ENCODE data around the gene CYBA.

CYBA gene

DNA sequence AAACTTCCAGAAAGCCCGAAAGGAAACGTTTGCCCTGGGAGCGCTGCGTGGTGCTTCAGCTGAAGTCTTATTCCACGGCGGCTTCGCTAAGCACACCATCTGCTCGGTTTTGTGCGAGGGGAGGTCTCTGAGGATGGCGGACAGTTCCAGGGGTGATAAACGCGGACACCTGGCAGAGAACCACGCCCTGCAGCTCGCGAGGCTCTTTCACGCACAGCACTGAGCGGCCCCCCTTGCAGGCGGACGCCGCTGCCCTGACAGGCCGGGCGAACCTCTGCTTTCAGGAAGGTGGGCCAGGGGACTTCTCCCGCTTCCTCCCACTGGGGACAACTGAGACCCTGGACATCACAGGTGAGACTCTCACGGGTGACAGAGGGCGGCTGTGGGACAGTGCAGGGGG is 8.3 kb upstream of the CYBA start:
- no peak for DNase-seq

- DNase-seq, result no peak
Measured at GRCh38 chr16:88658714-88659113, 7.9 kb upstream of the CYBA start.

DNA sequence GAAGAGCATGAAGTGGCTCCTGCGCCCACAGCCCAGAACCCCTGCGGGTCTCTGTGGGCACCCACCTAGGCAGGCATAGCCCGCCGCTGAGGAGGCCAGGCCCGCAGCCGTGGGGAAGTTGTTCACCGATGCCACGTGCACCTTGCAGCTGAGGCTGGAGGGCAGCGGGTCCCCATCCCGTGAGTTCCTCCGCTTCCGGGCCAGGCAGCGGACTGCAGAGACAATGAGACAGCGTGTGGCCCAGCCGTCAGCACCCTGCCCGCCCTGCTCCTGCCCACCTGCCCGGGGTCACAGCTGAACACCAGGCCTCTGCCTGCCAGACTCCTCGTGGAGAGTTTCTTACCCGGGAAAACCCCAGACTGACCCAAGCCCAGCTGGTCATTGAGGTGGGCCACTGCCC is 6.5 kb upstream of the CYBA start:
- DNase-seq, result no peak

DNA sequence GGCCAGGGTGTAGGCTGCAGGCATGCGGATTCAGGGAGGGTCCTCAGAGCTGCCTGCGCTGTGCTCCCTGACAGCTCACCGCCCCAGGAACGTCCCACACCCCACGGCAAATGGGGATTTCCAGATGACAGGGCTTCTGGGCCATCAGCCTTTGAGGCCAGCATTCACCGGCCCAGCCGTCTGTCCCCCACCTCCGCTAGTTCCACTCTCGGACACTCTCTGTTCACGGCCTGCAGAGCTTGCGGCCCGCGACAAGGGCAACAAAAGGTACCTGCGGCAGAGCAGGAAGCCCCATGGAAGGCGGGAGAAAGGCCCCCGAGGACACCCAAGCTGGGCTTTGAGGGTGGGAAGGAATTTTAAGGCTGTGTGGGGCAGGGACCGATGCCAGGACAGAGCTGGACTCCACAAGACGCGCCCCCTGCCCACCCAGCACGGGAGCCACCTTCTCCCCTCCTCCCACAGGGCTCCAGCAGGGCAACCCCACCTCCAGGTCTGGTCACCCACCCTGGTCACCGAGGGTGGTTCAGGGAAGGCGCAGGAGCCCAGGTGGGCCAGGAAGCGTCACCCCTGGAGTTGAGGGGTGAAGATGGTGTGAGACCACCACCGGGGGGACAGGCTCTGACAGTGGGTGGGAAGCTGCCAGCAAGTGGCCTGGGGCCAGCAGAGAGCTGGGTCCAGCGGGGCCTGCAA is 5.6 kb upstream of the CYBA start:
- no peak for DNase-seq

GRCh38 chr16:88655733-88656281 is 5.0 kb upstream of the CYBA start:
- no peak for DNase-seq

DNA sequence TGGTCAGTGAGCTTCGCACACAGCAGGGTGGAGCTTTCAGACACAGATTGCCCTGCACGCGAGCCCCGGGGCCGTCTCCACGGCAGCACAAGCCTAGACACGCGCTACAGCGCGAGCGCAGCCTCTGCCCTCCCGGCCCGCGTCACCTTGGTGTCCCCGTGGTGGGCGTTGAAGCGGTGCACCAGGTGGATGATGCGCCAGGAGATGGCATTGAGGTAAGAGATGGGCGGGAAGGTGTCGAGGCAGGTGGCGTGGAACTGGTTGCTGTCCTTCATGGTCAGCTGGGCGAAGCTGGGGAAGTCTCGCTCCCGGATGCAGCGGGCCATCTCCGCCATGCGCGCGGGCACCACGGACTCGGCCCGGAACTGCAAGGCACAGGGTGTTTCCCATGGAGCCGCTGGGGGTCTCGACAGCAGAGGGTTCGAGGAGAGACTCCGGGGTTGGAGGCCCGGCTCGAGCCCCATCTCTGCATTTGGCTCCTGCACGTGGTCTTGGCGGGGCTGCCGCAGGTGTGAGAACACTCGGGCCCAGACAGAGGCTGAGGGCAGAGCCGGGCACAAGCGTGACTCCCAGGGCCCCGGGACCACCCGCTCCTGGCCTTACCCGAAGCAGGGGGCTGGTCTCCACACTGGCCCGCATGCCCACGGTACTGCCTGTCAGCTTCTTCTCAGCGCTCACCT is 4.3 kb upstream of the CYBA start:
- DNase-seq, result no peak

GRCh38 chr16:88654363-88655052 is 3.7 kb upstream of the CYBA start:
- no peak for DNase-seq

DNA sequence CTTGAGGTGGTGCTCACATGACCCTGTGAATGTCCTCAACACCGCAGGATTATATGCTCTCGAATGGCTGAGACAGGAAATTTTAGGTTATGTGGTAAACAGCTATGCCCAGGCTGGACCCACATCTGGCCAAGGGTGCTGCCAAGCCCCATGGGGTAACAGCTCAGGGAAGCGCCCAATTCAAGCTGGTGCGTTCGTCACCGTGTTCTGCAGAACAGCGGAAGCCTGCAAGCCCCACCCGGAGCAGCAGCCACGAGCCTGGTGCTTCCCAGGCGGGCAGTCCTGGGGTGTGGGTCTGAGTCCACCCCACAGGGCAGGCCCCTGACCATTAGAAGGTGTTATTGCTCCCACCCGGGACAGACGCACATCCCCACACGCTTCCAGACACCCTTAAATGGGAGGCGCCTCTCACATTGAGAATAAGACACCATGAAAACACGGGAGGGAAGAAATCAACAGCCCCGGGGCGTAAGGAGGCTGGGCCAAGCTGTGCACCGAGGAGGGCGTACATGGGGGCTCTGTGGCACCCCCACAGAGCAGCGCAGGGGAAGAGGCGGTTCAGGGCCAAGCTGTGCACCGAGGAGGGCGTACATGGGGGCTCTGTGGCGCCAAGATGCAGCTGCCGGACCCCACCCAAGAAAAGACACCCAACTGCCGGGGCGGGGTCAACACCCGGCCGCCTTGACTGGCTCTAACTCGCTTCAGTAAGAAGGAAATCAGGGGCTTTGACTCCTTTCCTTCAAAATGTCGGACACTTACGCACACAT is 2.9 kb upstream of the CYBA start:
- DNase-seq, result no peak

GRCh38 chr16:88653101-88653500 is 2.2 kb upstream of the CYBA start:
- DNase-seq, result no peak

DNA sequence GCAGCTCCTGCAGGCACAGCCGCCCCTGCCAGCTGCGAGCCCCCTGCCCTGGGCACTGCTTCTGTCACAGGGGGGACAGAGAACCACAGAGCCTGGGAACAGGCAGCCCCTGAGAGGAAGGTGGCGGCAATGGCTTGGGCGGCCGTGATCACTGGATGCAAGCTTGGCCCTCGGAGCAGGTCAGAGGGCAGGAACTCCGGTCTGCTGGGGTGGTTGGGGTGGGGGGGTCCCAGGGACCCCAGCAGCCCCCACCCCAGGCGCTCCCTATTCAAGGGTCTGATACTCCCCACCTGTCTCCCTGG is 1.9 kb upstream of the CYBA start:
- DNase-seq, result no peak

DNA sequence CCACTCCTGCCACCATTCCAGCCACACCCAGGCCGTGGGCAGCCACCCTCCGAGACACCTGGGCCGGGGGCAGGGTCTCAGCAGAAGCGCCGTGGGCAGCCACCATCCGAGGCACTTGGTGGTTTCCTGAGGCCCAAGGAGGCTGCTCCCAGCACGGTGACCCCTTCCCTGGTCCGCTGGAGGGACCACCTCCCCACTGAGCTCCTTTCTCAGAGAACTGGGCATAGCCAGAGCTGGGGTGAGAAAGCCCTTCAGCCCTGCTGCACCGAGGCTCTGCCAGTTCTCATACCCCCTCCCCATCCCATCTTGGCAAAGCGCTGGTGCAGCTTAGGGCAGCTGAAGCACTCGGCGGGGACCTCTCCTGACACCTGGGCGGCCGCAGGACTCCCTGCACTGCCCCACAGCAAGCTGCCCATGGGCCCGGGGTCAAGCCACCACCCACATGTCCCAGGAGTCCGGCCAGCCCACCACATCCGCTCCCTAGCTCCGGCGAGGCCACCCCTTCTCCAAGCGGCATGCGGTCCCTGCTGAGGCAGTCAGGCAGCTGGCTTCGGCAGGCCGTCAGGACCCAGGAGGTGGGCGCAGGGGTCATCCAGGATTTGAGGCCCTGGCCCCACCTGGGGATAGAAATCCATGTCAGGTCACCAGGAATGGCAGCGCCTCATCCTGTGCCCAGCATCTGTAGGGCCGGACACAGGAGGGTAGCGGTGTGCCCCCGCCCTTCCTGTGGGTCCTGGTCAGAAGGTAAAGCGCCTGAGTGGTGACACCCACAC is 1.3 kb upstream of the CYBA start:
- no peak for DNase-seq

DNA sequence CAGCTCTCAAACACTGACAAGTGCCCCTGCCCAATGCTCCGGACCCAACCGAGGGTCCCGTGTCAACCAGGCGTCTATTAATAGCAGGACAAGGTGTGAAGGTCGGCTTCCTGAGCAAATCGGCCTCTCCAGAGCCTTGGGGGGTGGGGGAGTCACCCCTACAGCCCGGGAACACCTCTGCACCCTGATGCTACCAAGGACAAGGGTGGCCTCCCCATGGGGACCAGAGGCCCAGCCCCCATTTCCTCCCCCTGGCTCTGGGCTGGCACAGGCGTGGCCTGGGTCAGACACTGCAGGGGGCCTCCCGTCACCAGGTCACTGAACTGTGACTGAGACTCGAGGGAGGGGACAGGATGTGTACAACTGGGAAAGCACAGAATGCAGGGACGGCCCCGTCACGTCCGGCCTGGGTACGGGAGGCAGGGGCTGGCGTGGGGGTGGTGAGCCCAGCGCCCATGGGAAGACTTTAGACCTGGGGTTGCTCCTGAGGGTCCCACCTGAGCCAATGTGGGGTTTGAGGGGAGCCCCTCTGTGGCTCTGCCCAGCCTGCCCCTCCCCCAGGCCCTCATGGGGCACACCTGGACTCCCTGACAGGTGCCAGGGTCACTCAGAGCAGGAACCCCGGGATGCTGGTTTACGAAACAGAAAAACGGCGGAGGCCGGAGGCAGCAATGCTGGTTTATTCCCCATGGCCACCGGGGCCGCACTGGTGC is 579 bp upstream of the CYBA start:
- no peak for DNase-seq

DNA sequence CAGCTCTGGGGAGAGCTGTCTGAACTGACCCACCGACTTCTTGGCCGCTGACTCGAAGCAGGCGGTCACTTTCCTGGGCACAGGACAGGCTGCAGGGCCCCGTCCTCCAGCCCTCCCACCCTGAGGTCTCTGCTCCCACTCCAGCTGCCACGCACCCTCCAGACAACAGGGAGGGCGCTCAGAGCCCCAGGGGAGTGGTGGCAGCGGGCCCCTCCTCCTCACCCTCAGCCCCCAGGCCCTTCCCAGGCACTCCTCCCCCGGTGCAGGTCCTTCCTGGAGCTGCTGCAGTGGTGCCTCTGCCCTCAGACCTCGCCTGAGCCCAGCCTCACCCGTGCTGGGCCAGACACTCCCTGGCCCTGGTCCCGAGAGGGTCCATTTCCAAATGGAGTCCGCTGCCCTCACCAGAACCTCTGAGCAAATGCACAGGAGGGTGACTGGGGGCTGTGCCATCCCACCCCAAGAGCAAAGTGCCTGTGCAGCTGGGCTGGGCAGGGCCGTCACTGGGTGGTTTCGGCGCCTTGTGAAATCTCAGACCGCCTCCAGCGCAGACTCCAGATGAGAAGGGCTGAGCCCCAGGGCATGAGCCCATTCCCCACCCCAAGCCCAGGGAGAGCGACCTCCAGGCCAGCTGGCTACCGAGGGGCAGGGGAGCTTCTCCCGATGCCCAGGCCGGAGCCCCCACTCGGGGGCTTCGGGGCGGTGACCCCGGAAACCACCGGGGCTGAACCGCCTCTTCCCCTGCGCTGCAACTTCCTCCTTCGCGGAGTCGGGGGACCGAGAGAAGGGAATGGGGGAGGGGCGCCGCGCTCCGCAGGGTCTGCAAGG is 717 bp downstream of the CYBA start:
- DNase-seq, result no peak

- DNase-seq, result peak; percentile 40
Measured at GRCh38 chr16:88649195-88649923, 1.5 kb downstream of the CYBA start.

DNA sequence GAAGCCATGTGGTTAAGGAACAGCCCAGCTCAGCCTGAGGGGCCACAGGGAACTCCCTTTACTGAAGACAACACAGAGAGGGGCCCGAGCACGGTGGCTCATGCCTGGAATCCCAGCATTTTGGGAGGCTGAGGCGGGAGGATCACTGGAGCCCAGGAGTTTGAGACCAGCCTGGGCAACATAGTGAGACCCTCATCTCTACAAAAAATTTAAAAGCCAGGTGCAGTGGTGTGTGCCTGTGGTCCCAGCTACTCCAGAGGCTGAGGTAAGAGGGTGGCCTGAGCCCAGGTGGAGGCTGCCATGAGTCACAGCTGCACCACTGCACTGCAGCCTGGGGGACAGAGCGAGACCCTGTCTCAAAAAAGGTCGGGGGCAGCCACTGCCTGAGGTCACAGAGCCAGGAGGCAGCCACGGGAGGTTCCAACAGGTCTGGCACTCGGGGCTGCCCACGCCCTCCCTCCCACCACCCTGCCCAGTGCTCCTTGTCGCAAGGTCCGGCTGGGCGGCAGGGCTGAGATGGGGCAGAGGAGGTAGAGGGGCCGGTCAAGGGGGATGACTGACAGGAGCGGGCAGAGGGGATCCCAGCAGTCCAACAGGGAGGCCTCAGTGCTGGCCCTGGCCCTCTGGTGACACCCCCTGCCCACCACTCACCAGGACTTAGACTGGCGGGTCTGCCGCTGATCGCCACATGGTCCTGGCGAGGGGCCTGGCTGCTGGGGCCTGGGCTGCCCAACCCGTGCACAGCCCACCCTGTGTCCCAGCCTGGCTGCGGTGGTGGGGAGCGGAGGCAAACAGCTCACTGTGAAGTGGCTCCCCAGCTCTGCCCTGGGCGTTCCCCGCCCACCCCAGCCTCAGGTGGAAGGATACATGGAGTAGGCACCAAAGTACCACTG is 3.4 kb downstream of the CYBA start:
- DNase-seq, result no peak

- no peak for DNase-seq
Measured at GRCh38 chr16:88646345-88647034, 4.4 kb downstream of the CYBA start.

GRCh38 chr16:88645941-88646340 is 4.9 kb downstream of the CYBA start:
- DNase-seq, result no peak

GRCh38 chr16:88645455-88645854 is 5.4 kb downstream of the CYBA start:
- no peak for DNase-seq

DNA sequence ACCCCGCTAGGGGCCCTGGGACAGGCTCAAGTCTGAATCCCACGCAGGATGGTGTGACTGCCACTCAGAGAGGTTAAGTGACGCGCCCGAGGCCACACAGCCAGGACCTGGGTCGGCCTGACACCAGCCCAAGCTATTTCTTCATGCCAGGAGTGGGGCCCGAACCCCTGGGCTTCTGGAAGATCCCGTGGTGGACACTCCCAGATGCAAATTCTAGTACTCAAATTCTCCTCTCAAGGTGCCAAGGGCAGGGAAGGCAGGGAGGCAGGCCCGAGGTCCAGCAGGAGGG is 7.3 kb downstream of the CYBA start:
- no peak for DNase-seq

Data from NCI-H2107 (cell line).